Fibroblast of the aortic adventitia (primary cell): ENCODE results near the gene C1orf53. TPM values are rescaled to one million over a fixed set of nuclear protein-coding genes. Genes with fewer than 3 reads are reported as not detected.

Source experiments
- DNase-seq: peaks from one replicate; pipeline ENCODE4 v3.0.0-alpha.2; 2010; ENCODE audit warnings: low read depth
- H3K4me3 ChIP-seq: 2 replicates; pipeline ENCODE4 v1.5.1; 2011; ENCODE audit warnings: low read depth, mild to moderate bottlenecking, control low read depth, low read length, moderate library complexity
- total RNA-seq: library from RNA; depleted of rRNA; stranded (reverse); fragments of >200 nt; gene quantifications from 2 replicates; pipeline ENCODE4 v1.2.3, GENCODE V29; 2012; ENCODE audit warnings: low replicate concordance
- TF ChIP-seq, protein P1 (sequence below): IDR thresholded peaks from 2 replicates; pipeline ENCODE4 v1.5.1; 2011; ENCODE audit warnings: mild to moderate bottlenecking, low read length, control low read depth, inconsistent platforms; ENCODE audit not compliant: insufficient read depth

C1orf53 gene
- total RNA-seq, 1 donor, result 4.5 TPM

GRCh38 chr1:197907846-197908616 lies 5.6 kb downstream of the C1orf53 start:
- no peak for DNase-seq
- TF ChIP-seq, protein P1, sequence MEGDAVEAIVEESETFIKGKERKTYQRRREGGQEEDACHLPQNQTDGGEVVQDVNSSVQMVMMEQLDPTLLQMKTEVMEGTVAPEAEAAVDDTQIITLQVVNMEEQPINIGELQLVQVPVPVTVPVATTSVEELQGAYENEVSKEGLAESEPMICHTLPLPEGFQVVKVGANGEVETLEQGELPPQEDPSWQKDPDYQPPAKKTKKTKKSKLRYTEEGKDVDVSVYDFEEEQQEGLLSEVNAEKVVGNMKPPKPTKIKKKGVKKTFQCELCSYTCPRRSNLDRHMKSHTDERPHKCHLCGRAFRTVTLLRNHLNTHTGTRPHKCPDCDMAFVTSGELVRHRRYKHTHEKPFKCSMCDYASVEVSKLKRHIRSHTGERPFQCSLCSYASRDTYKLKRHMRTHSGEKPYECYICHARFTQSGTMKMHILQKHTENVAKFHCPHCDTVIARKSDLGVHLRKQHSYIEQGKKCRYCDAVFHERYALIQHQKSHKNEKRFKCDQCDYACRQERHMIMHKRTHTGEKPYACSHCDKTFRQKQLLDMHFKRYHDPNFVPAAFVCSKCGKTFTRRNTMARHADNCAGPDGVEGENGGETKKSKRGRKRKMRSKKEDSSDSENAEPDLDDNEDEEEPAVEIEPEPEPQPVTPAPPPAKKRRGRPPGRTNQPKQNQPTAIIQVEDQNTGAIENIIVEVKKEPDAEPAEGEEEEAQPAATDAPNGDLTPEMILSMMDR, result no peak
- H3K4me3 ChIP-seq, result no peak overlapping the region

- H3K4me3 ChIP-seq, result no peak overlapping the region
- TF ChIP-seq, protein P1, result no peak
- DNase-seq, result peak; percentile 15
Observed at GRCh38 chr1:197908716-197909220, 6.3 kb downstream of the C1orf53 start.

- DNase-seq, result no peak
- TF ChIP-seq, protein P1, result no peak
- no peak overlapping the region for H3K4me3 ChIP-seq
Observed at GRCh38 chr1:197909384-197909783, 7.0 kb downstream of the C1orf53 start.

DNA sequence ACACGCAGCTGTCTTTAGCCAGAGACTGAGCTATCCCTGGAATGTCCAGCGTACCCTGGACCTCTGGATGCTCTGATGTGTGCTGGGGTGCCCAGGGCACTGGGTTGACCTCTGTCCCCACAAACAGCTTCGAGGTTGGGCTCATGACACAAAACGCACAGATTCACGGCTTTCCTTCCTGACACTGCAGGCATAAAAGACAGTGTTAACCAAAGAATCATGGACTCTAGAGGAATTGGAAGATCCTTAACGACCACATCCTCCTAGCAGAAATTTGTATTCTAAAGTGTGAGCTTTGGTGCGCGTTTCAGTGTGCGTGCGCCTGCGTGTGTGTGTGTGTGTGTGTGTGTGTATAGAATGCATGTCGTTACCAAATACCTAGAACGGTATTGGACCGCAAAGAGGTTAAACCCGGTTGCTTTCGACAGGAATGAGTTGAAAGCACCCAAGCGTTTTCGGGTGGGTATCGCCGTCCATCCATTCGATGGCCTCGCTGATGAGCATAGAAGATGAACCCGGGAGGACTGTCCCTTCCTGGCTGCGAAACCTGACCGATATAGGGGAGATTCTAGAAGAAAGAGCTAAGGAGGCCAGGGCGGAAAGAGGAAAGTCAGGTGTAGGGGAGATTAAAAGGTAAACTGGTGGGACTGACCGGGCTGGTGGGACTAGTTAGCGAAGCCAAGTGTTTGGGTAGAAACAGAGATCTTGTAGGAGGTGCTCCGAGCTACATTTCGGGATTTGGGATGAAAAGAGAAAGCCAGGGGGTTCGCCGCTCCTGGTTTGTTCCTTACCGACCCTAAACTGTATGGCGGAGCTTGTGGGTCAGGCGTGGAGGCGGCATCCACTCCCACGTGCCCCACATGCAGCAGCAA lies 7.9 kb downstream of the C1orf53 start:
- peak; percentile 16 for DNase-seq
- H3K4me3 ChIP-seq, result no peak overlapping the region
- TF ChIP-seq, protein P1, result no peak

DNA sequence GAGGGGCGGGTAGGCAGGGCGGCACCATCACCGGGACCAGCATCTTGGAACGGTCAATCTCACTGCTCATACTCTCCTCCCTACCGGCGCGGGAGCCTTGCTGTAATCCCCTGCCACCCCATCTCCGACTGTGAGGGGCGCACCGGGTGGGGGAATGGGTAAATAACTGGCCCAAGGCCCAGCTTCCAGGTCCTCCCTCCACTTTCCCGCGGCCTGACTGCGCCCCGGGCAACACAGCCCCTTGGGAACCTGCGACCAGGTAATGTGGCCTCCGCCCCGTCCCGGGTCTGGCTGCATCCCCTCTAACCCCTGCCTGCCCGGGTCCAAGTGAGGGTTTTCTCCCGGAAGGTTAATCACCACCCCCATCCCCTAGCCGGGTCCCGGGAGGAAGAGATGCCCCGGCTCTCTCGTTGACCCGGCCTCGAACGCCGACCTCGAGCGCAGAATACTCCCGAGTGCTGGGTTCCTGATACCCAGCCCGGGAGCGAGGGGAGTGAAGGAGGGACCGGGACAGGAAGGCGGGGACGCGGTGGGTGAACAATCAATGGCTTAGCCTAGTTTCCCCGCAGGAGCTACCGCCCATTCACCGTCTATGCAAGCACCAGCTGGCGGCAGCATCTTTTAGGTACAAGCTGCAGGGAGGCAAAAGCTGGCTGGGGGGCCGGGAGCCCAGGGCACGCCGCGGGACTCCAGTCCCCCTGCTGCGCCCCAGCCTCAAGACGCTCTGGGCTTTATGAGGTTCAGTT lies 8.9 kb downstream of the C1orf53 start:
- no peak for DNase-seq
- H3K4me3 ChIP-seq, result no peak overlapping the region
- TF ChIP-seq, protein P1, result no peak
